ENCODE results near the gene PABPC1L.

Gene PABPC1L

GRCh38 chr20:44900231-44900854 is 9.5 kb upstream of the PABPC1L start:
- DNase-seq (ENCODE audit: extremely low read depth in 1 of 2, low read depth in 1 of 2): no peak

GRCh38 chr20:44901974-44902373 is 7.9 kb upstream of the PABPC1L start:
- no peak for DNase-seq (ENCODE audit: extremely low read depth in 1 of 2, low read depth in 1 of 2)

- DNase-seq (ENCODE audit: extremely low read depth in 1 of 2, low read depth in 1 of 2): no peak
These were observed 5.5 kb upstream of the PABPC1L start for GRCh38 chr20:44904377-44904776.

- DNase-seq (ENCODE audit: extremely low read depth in 1 of 2, low read depth in 1 of 2): no peak
These were observed 631 bp upstream of the PABPC1L start for GRCh38 chr20:44908987-44909871.

- no peak for DNase-seq (ENCODE audit: extremely low read depth in 1 of 2, low read depth in 1 of 2)
These were observed 916 bp downstream of the PABPC1L start for GRCh38 chr20:44910690-44911262.

- DNase-seq (ENCODE audit: extremely low read depth in 1 of 2, low read depth in 1 of 2): peak in 1 of 2 donors; percentile 14
These were observed 1.5 kb downstream of the PABPC1L start for GRCh38 chr20:44911264-44911921.

GRCh38 chr20:44912189-44912588 is 2.3 kb downstream of the PABPC1L start:
- no peak for DNase-seq (ENCODE audit: extremely low read depth in 1 of 2, low read depth in 1 of 2)

- no peak for DNase-seq (ENCODE audit: extremely low read depth in 1 of 2, low read depth in 1 of 2)
These were observed 5.1 kb downstream of the PABPC1L start for GRCh38 chr20:44914924-44915323.

GRCh38 chr20:44916586-44916985 is 6.7 kb downstream of the PABPC1L start:
- no peak for DNase-seq (ENCODE audit: extremely low read depth in 1 of 2, low read depth in 1 of 2)

- no peak for DNase-seq (ENCODE audit: extremely low read depth in 1 of 2, low read depth in 1 of 2)
These were observed 7.5 kb downstream of the PABPC1L start for GRCh38 chr20:44917399-44917798.

GRCh38 chr20:44918342-44918741 is 8.5 kb downstream of the PABPC1L start:
- no peak for DNase-seq (ENCODE audit: extremely low read depth in 1 of 2, low read depth in 1 of 2)

- no peak for DNase-seq (ENCODE audit: extremely low read depth in 1 of 2, low read depth in 1 of 2)
These were observed 8.9 kb downstream of the PABPC1L start for GRCh38 chr20:44918761-44919160.

GRCh38 chr20:44921447-44921846 is 11.6 kb downstream of the PABPC1L start:
- no peak for DNase-seq (ENCODE audit: extremely low read depth in 1 of 2, low read depth in 1 of 2)

- DNase-seq (ENCODE audit: extremely low read depth in 1 of 2, low read depth in 1 of 2): no peak
These were observed 14.7 kb downstream of the PABPC1L start for GRCh38 chr20:44924541-44924940.

- DNase-seq (ENCODE audit: extremely low read depth in 1 of 2, low read depth in 1 of 2): no peak
These were observed 18.7 kb downstream of the PABPC1L start for GRCh38 chr20:44928595-44928994.

- DNase-seq (ENCODE audit: extremely low read depth in 1 of 2, low read depth in 1 of 2): no peak
These were observed 20.8 kb downstream of the PABPC1L start for GRCh38 chr20:44930517-44931168.

GRCh38 chr20:44931911-44932310 is 22.1 kb downstream of the PABPC1L start:
- DNase-seq (ENCODE audit: extremely low read depth in 1 of 2, low read depth in 1 of 2): no peak

- DNase-seq (ENCODE audit: extremely low read depth in 1 of 2, low read depth in 1 of 2): no peak
These were observed 23.1 kb downstream of the PABPC1L start for GRCh38 chr20:44932916-44933315.

- no peak for DNase-seq (ENCODE audit: extremely low read depth in 1 of 2, low read depth in 1 of 2)
These were observed 26.6 kb downstream of the PABPC1L start for GRCh38 chr20:44936510-44936909.

GRCh38 chr20:44938637-44939036 is 28.8 kb downstream of the PABPC1L start:
- no peak for DNase-seq (ENCODE audit: extremely low read depth in 1 of 2, low read depth in 1 of 2)

GRCh38 chr20:44941120-44941691 is 31.3 kb downstream of the PABPC1L start:
- no peak for DNase-seq (ENCODE audit: extremely low read depth in 1 of 2, low read depth in 1 of 2)
